K562 (cell line): ENCODE results near the gene ZNF350. TPM values are rescaled to one million over a fixed set of nuclear protein-coding genes. Genes with fewer than 3 reads are reported as not detected.

Experiments used
- ATAC-seq: fragments of 200-7000 bp; cut with Tn5 transposase; 3 replicates; pipeline ENCODE4 v1.9.1; 2020; ENCODE audit warnings: moderate library complexity
- BruUV-seq: library from RNA; stranded (reverse); fragments of 400-500 nt; replicated peaks from 2 replicates; lab custom pipeline; 2021; lab: Mats Ljungman, UMichigan
- CTCF ChIA-PET: fragments of 300-600 bp; formaldehyde crosslinking; extraction: SDS; loops from one replicate; lab custom pipeline; 2021; ENCODE audit warnings: low intra/inter-chr PET ratio; lab: Yijun Ruan, JAX
- POLR2A ChIA-PET: fragments of 300-600, 350-650 bp; sonication (Branson Sonifier 250); formaldehyde crosslinking; extraction: SDS; loops from one replicate; lab custom pipeline; 2021; ENCODE audit warnings: antibody characterized with exemption, inconsistent platforms; lab: Yijun Ruan, JAX
- DNase-seq, 4 experiments: peaks; one replicate each; pipeline versions ENCODE4 v3.0.0 to v3.0.0-alpha.2; 2011 to 2018; ENCODE audit warnings: low spot score in 3 of 4, mixed read lengths in 3 of 4; ENCODE audit errors: extremely low read depth in 1 of 4
- FAIRE-seq: peaks from 2 replicates; lab custom pipeline; 2011; peaks lifted over from hg19 to GRCh38; lab: Jason Lieb, UNC
- H2AFZ ChIP-seq: 2 replicates; pipeline ENCODE4 v1.6.0; 2011; ENCODE audit warnings: low read depth, low read length, control low read depth, inconsistent platforms
- H3K27ac ChIP-seq: fragments of 200-600 bp; 3 replicates; pipeline ENCODE4 v1.8.0; 2011; ENCODE audit warnings: low read depth, mild to moderate bottlenecking, control low read depth, inconsistent platforms, low read length, moderate library complexity, mixed read lengths; ENCODE audit errors: extremely low read depth
- H3K27me3 ChIP-seq, 2 experiments: fragments of 300-600 bp in 1 of 2; 2 replicates in 1 of 2; 3 replicates in 1 of 2; pipeline versions ENCODE4 v1.6.0 to v1.8.0; 2011; ENCODE audit warnings: inconsistent platforms in 2 of 2, low read length in 2 of 2, mild to moderate bottlenecking in 1 of 2, mixed read lengths in 1 of 2, moderate library complexity in 1 of 2; ENCODE audit not compliant: control insufficient read depth in 2 of 2, insufficient read depth in 2 of 2
- H3K36me3 ChIP-seq: fragments of 300-600 bp; 3 replicates; pipeline ENCODE4 v1.8.0; 2011; ENCODE audit warnings: mild to moderate bottlenecking, low read length, inconsistent platforms; ENCODE audit not compliant: control insufficient read depth, insufficient read depth
- H3K4me1 ChIP-seq, 2 experiments: fragments of 200-600 bp in 1 of 2; replicated peaks in 1 of 2; 2 replicates in 1 of 2; 3 replicates in 1 of 2; pipeline versions ENCODE4 v1.5.1 to v1.8.0; 2011; ENCODE audit warnings: inconsistent platforms in 2 of 2, low read length in 2 of 2, mild to moderate bottlenecking in 1 of 2, mixed read lengths in 1 of 2, moderate library complexity in 1 of 2; ENCODE audit not compliant: control insufficient read depth in 2 of 2, insufficient read depth in 2 of 2
- H3K4me2 ChIP-seq: 2 replicates; pipeline ENCODE4 v1.6.1; 2011; ENCODE audit warnings: low read length, control low read depth, inconsistent platforms, mixed read lengths; ENCODE audit not compliant: insufficient read depth
- H3K4me3 ChIP-seq: fragments of 200-600 bp; sonication (generic), shearing (Covaris generic); 2 replicates; pipeline ENCODE4 v1.5.1; 2016; ENCODE audit warnings: control low read depth, inconsistent platforms
- H3K79me2 ChIP-seq: fragments of 200-600 bp; 3 replicates; pipeline ENCODE4 v1.8.0; 2011; ENCODE audit warnings: low read length, inconsistent platforms; ENCODE audit not compliant: control insufficient read depth, insufficient read depth
- H3K9ac ChIP-seq, 2 experiments: 2 replicates each; pipeline versions ENCODE4 v1.6.0 to v1.6.1; 2011; ENCODE audit warnings: low read depth in 2 of 2, low read length in 2 of 2, control low read depth in 1 of 2, inconsistent platforms in 1 of 2, mild to moderate bottlenecking in 1 of 2, mixed read lengths in 1 of 2; ENCODE audit not compliant: insufficient read depth in 1 of 2
- H3K9me1 ChIP-seq: one replicate; pipeline ENCODE4 v1.6.0; 2011; ENCODE audit warnings: inconsistent platforms, mild to moderate bottlenecking, low read length, moderate library complexity; ENCODE audit not compliant: control insufficient read depth, insufficient read depth
- H3K9me3 ChIP-seq: replicated peaks from 2 replicates; pipeline ENCODE4 v1.5.1; 2011; ENCODE audit warnings: low read depth, low read length, inconsistent platforms; ENCODE audit not compliant: control insufficient read depth, insufficient read depth
- H4K20me1 ChIP-seq: replicated peaks from 2 replicates; pipeline ENCODE4 v1.6.1; 2011; ENCODE audit warnings: low read length, inconsistent platforms, mixed read lengths; ENCODE audit not compliant: control insufficient read depth, insufficient read depth
- CBFA2T2 ChIP-seq: fragments of 450-650 bp; conservative IDR thresholded peaks from 2 replicates; pipeline ENCODE4 v1.6.1; 2017; ENCODE audit warnings: mild to moderate bottlenecking
- CBX5 ChIP-seq: IDR thresholded peaks from 2 replicates; pipeline ENCODE4 v1.6.1; 2014; ENCODE audit warnings: low read depth, borderline replicate concordance
- E2F4 ChIP-seq: sonication (generic); formaldehyde crosslinking; IDR thresholded peaks from 2 replicates; pipeline ENCODE4 v1.8.0; 2022; ENCODE audit warnings: mild to moderate bottlenecking, low read depth, missing genetic modification reagents
- HDAC1 ChIP-seq, 2 experiments: fragments of 450-650 bp; IDR thresholded peaks; 2 replicates each; pipeline ENCODE4 v1.6.1; 2016 to 2017; ENCODE audit warnings: inconsistent platforms in 1 of 2, mild to moderate bottlenecking in 1 of 2, moderate library complexity in 1 of 2
- MCM5 ChIP-seq: fragments of 450-650 bp; IDR thresholded peaks from 2 replicates; pipeline ENCODE4 v1.6.1; 2016; ENCODE audit warnings: low read depth
- MLLT1 ChIP-seq, 2 experiments: fragments of 450-650 bp; IDR thresholded peaks; 2 replicates each; pipeline ENCODE4 v1.6.1; 2016
- MTF1 ChIP-seq: fragments of 250-450 bp; sonication (Bioruptor Pico); IDR thresholded peaks from 2 replicates; pipeline ENCODE4 v1.9.0; 2021; ENCODE audit warnings: moderate library complexity, mild to moderate bottlenecking, inconsistent platforms, borderline replicate concordance
- NFRKB ChIP-seq: fragments of 450-650 bp; IDR thresholded peaks from 2 replicates; pipeline ENCODE4 v1.6.1; 2016; ENCODE audit warnings: low read depth
- PREB ChIP-seq: sonication (generic); formaldehyde crosslinking; IDR thresholded peaks from 2 replicates; pipeline ENCODE4 v1.8.1; 2023; ENCODE audit warnings: mild to moderate bottlenecking, missing genetic modification reagents
- RCOR1 ChIP-seq, 2 experiments: IDR thresholded peaks; 2 replicates each; pipeline ENCODE4 v1.6.1; 2012; ENCODE audit warnings: low read depth in 2 of 2, low read length in 2 of 2, borderline replicate concordance in 1 of 2, improper control_type of control experiment in 1 of 2
- RFX1 ChIP-seq: fragments of 450-650 bp; IDR thresholded peaks from 2 replicates; pipeline ENCODE4 v1.6.1; 2016; ENCODE audit warnings: mild to moderate bottlenecking, moderate library complexity
- TGIF2 ChIP-seq: sonication (generic); formaldehyde crosslinking; IDR thresholded peaks from 2 replicates; pipeline ENCODE4 v1.8.1; 2022; ENCODE audit warnings: mild to moderate bottlenecking, missing genetic modification reagents, moderate library complexity
- TRIM28 ChIP-seq: fragments of 450-650 bp; IDR thresholded peaks from 2 replicates; pipeline ENCODE4 v1.6.1; 2017
- XRCC3 ChIP-seq: fragments of 450-650 bp; IDR thresholded peaks from 2 replicates; pipeline ENCODE4 v1.6.1; 2017; ENCODE audit warnings: mild to moderate bottlenecking, moderate library complexity
- ZNF280B ChIP-seq: fragments of 250-450 bp; sonication (Bioruptor Pico); IDR thresholded peaks from 2 replicates; pipeline ENCODE4 v1.5.1; 2021; ENCODE audit warnings: mild to moderate bottlenecking
- ZNF740 ChIP-seq, 3 experiments: fragments of 200-800 bp in 1 of 3; sonication (Bioruptor generic) in 1 of 3; sonication (generic) in 1 of 3; formaldehyde crosslinking in 1 of 3; IDR thresholded peaks; 2 replicates each; pipeline versions ENCODE4 v1.6.1 to v1.8.0; 2016 to 2022; ENCODE audit warnings: mild to moderate bottlenecking in 2 of 3, missing compliant biosample characterization in 2 of 3, missing genetic modification characterization in 2 of 3, missing genetic modification reagents in 1 of 3
- WGBS: fragments of 100-300 bp; shearing (Covaris generic); methylation state at CpG from one replicate; pipeline ENCODE4 v1.1.6; 2016; ENCODE audit warnings: low coverage, mixed read lengths; ENCODE audit not compliant: insufficient coverage; ENCODE audit errors: missing lambda C conversion rate; 5-methylcytosine and 5-hydroxymethylcytosine counted together
- in situ Hi-C: fragments of 300-500 bp; cut with MboI; formaldehyde crosslinking; loops from 4 replicates; pipeline ENCODE4 v1.15.0; 2018; ENCODE audit warnings: inconsistent platforms, mixed read lengths
- intact Hi-C: fragments of 100-400 bp; cut with micrococcal nuclease; formaldehyde crosslinking; loops from 2 replicates; pipeline ENCODE4 v1.14.2; 2022
- polyA plus RNA-seq, 8 experiments: library from polyadenylated mRNA; depleted of rRNA in 4 of 8; stranded (reverse) in 5 of 8; unstranded in 3 of 8; fragments of >200 nt; fragmentation: Nextera tagmentation in 2 of 8; fragmentation: Illumina TruSeq in 1 of 8; extraction: Ambion mirVana in 2 of 8; extraction: Trizol in 1 of 8; gene quantifications; 2 replicates each; pipeline versions ENCODE4 v1.2.1 to v1.2.3, GENCODE V29; 2011 to 2014; ENCODE audit warnings: inconsistent platforms in 1 of 8, missing spikeins in 1 of 8
- total RNA-seq, 7 experiments: library from RNA; depleted of rRNA in 6 of 7; stranded (reverse); fragments of >200 nt in 6 of 7; fragmentation: Illumina TruSeq in 2 of 7; extraction: Trizol in 2 of 7; gene quantifications; 2 replicates each; pipeline versions ENCODE4 v1.2.1 to v1.2.3, GENCODE V29; 2011 to 2021; ENCODE audit warnings: low replicate concordance in 1 of 7

Gene ZNF350
- total and polyA plus RNA-seq, 9 of the 15 experiments (the other 6 are each of a cell fraction or from before 2014, with no cell fraction given), result 1.7 to 4.8 (median 2.9) TPM

- ChIA-PET POLR2A (no interaction called here), CTCF (no interaction called here)
- FAIRE-seq, result no peak
- H3K27me3 ChIP-seq, result no peaks in the 10 kb centered on the region
- BruUV-seq, result no TSS peak
- H3K4me1 ChIP-seq, result no peaks in the 10 kb centered on the region
- H4K20me1 ChIP-seq, result no peaks in the 10 kb centered on the region
- no peaks in the 10 kb centered on the region for H3K9me1 ChIP-seq
- H3K27ac ChIP-seq, result no peak overlapping the region
- no peak overlapping the region for H3K4me3 ChIP-seq
- peaks cover 15% of the 10 kb centered on the region for H3K9me3 ChIP-seq
- H3K36me3 ChIP-seq, result 0 out of 3 replicates have a peak, but pooled peaks cover 2% of the 10 kb centered on the region
- intact Hi-C loops (no loop called here), in situ Hi-C loops (no loop called here)
- no peak overlapping the region for H3K9ac ChIP-seq
- no peak overlapping the region for H3K4me2 ChIP-seq
- no peak for ATAC-seq
- no peak overlapping the region for H2AFZ ChIP-seq
- DNase-seq, result peak in 1 of 4 experiments; percentile 32
- 21% methylated on average over 4 of the region's 4 CpGs for WGBS
- H3K79me2 ChIP-seq, result no peaks in the 10 kb centered on the region
- TF ChIP-seq RFX1 (no peak), CBX5 (peak; percentile 71; the same call in 1 of the 2 replicates), TGIF2 (no peak), MTF1 (no peak), CBFA2T2 (no peak), MLLT1 (IDR thresholded peaks at IDR 0.05) (no peak), HDAC1 (IDR thresholded peaks at IDR 0.05) (no peak), E2F4 (no peak), RCOR1 (IDR thresholded peaks at IDR 0.05; ENCODE audit: borderline replicate concordance in 1 of 2, low read depth in 2 of 2, low read length in 2 of 2) (no peak), NFRKB (no peak), ZNF740 (CRISPR knock-in tag; IDR thresholded peaks at IDR 0.05) (peak; percentile 60; the same call in 1 of the 2 replicates), ZNF740 (tag; IDR thresholded peaks at IDR 0.05) (no peak), XRCC3 (no peak), TRIM28 (peak; percentile 83), ZNF280B (CRISPR knock-in tag) (peak; percentile 44; the same call in 1 of the 2 replicates), MCM5 (no peak), PREB (no peak)
These were observed 15.0 kb downstream of the ZNF350 start for GRCh38 chr19:51971624-51972023.
